ENCODE results near the gene IFI6. TPM values are rescaled to one million over a fixed set of nuclear protein-coding genes. Genes with fewer than 3 reads are reported as not detected.

IFI6 gene
- total and polyA plus RNA-seq, 2 experiments from 2014 or later: 31.9 to 50.2 TPM

GRCh38 chr1:27647328-27647727 lies 24.7 kb downstream of the IFI6 start:
- H3K27ac ChIP-seq: no peak overlapping the region
- H3K79me2 ChIP-seq (ENCODE audit: insufficient read depth): no peaks in the 10 kb centered on the region
- no peak overlapping the region for H2AFZ ChIP-seq
- H3F3A ChIP-seq (ENCODE audit: insufficient read depth): peaks cover 11% of the 10 kb centered on the region
- H3K36me3 ChIP-seq (ENCODE audit: low read depth): no peaks in the 10 kb centered on the region
- no peaks in the 10 kb centered on the region for H3K27me3 ChIP-seq (replicated peaks; ENCODE audit: insufficient read depth)
- no peak overlapping the region for H3K4me2 ChIP-seq (ENCODE audit: unreplicated experiment)
- no peak for TF ChIP-seq EZH2phosphoT487 (IDR thresholded peaks at IDR 0.05; ENCODE audit: insufficient read depth, low read depth)
- no peak for TF ChIP-seq EZH2 (IDR thresholded peaks at IDR 0.05; ENCODE audit: insufficient read depth, poor library complexity, severe bottlenecking)
- 94 to 96% methylated on average over 5 of the region's 5 CpGs for WGBS, 2 experiments (ENCODE audit: low coverage in 1 of 2, low lambda C conversion rate in 2 of 2, missing lambda C conversion rate in 2 of 2)
- no peaks in the 10 kb centered on the region for H3K9me3 ChIP-seq (ENCODE audit: low read depth)
- no peaks in the 10 kb centered on the region for H3K9me2 ChIP-seq (ENCODE audit: insufficient read depth)
- DNase-seq: no peak
- H3K4me3 ChIP-seq: no peak overlapping the region
- no peaks in the 10 kb centered on the region for H4K20me1 ChIP-seq (ENCODE audit: insufficient read depth)
- peaks cover 16% of the 10 kb centered on the region for H3K4me1 ChIP-seq (ENCODE audit: insufficient read depth)
- in situ Hi-C loops (cut with MboI): no loop called here
- no peak overlapping the region for H3K9ac ChIP-seq

DNA sequence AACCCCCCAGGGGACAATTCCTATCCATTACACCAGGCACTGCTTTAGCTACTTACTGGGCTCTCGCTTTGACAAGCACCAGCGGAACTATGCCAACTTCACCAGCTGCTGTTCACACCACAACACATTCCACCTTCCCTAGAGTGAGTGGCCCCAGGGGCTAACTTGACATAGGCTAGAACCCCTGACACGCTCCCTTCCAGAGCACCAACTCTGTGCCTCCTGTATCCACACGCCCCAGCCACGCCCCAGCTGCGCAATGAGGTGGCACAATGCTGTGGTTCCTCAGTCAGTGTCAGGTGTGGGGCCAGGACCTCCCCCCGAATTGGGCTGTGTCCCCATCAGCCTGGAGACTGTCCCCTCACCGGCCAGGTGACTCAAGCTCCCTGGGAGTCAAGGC lies 25.3 kb downstream of the IFI6 start:
- Histone ChIP-seq H3K4me1 (ENCODE audit: insufficient read depth) (peaks cover 14% of the 10 kb centered on the region), H4K20me1 (ENCODE audit: insufficient read depth) (no peaks in the 10 kb centered on the region), H3K27me3 (replicated peaks; ENCODE audit: insufficient read depth) (no peaks in the 10 kb centered on the region), H3K79me2 (ENCODE audit: insufficient read depth) (no peaks in the 10 kb centered on the region), H3K9ac (no peak overlapping the region), H3F3A (ENCODE audit: insufficient read depth) (peaks cover 10% of the 10 kb centered on the region), H2AFZ (no peak overlapping the region), H3K36me3 (ENCODE audit: low read depth) (no peaks in the 10 kb centered on the region), H3K4me2 (ENCODE audit: unreplicated experiment) (no peak overlapping the region), H3K27ac (no peak overlapping the region), H3K9me2 (ENCODE audit: insufficient read depth) (no peaks in the 10 kb centered on the region), H3K4me3 (no peak overlapping the region), H3K9me3 (ENCODE audit: low read depth) (no peaks in the 10 kb centered on the region)
- DNase-seq: no peak
- in situ Hi-C loops (cut with MboI): no loop called here
- 83 to 90% methylated on average over 8 of the region's 8 CpGs for WGBS, 2 experiments (ENCODE audit: low coverage in 1 of 2, low lambda C conversion rate in 2 of 2, missing lambda C conversion rate in 2 of 2)
- TF ChIP-seq EZH2 (IDR thresholded peaks at IDR 0.05; ENCODE audit: insufficient read depth, poor library complexity, severe bottlenecking): no peak
- no peak for TF ChIP-seq EZH2phosphoT487 (IDR thresholded peaks at IDR 0.05; ENCODE audit: insufficient read depth, low read depth)

- no peak overlapping the region for H3K9ac ChIP-seq
- in situ Hi-C loops (cut with MboI): no loop called here
- H4K20me1 ChIP-seq (ENCODE audit: insufficient read depth): no peaks in the 10 kb centered on the region
- no peak overlapping the region for H3K4me2 ChIP-seq (ENCODE audit: unreplicated experiment)
- H3K4me1 ChIP-seq (ENCODE audit: insufficient read depth): peaks cover 2% of the 10 kb centered on the region; the same call in 1 of the 2 replicates
- H3K27me3 ChIP-seq (replicated peaks; ENCODE audit: insufficient read depth): no peaks in the 10 kb centered on the region
- DNase-seq: no peak
- no peaks in the 10 kb centered on the region for H3K9me3 ChIP-seq (ENCODE audit: low read depth)
- no peak overlapping the region for H3K4me3 ChIP-seq
- H3K9me2 ChIP-seq (ENCODE audit: insufficient read depth): no peaks in the 10 kb centered on the region
- no peaks in the 10 kb centered on the region for H3K79me2 ChIP-seq (ENCODE audit: insufficient read depth)
- no peaks in the 10 kb centered on the region for H3K36me3 ChIP-seq (ENCODE audit: low read depth)
- WGBS, 2 experiments (ENCODE audit: low coverage in 1 of 2, low lambda C conversion rate in 2 of 2, missing lambda C conversion rate in 2 of 2): 85 to 89% methylated on average over 4 of the region's 4 CpGs
- H3K27ac ChIP-seq: no peak overlapping the region
- H3F3A ChIP-seq (ENCODE audit: insufficient read depth): peaks cover 3% of the 10 kb centered on the region; the same call in 1 of the 2 replicates
- TF ChIP-seq EZH2 (IDR thresholded peaks at IDR 0.05; ENCODE audit: insufficient read depth, poor library complexity, severe bottlenecking) (no peak), EZH2phosphoT487 (IDR thresholded peaks at IDR 0.05; ENCODE audit: insufficient read depth, low read depth) (no peak)
- no peak overlapping the region for H2AFZ ChIP-seq
Measured at GRCh38 chr1:27645071-27645415, 26.9 kb downstream of the IFI6 start.

- Histone ChIP-seq H3F3A (ENCODE audit: insufficient read depth) (no peaks in the 10 kb centered on the region), H4K20me1 (ENCODE audit: insufficient read depth) (no peaks in the 10 kb centered on the region), H3K9ac (no peak overlapping the region), H2AFZ (no peak overlapping the region), H3K9me2 (ENCODE audit: insufficient read depth) (no peaks in the 10 kb centered on the region), H3K4me1 (ENCODE audit: insufficient read depth) (no peaks in the 10 kb centered on the region), H3K36me3 (ENCODE audit: low read depth) (no peaks in the 10 kb centered on the region), H3K4me3 (no peak overlapping the region), H3K79me2 (ENCODE audit: insufficient read depth) (no peaks in the 10 kb centered on the region), H3K9me3 (ENCODE audit: low read depth) (no peaks in the 10 kb centered on the region), H3K4me2 (ENCODE audit: unreplicated experiment) (no peak overlapping the region), H3K27me3 (replicated peaks; ENCODE audit: insufficient read depth) (no peaks in the 10 kb centered on the region), H3K27ac (no peak overlapping the region)
- 75 to 85% methylated on average over 5 of the region's 5 CpGs for WGBS, 2 experiments (ENCODE audit: low coverage in 1 of 2, low lambda C conversion rate in 2 of 2, missing lambda C conversion rate in 2 of 2)
- in situ Hi-C loops (cut with MboI): no loop called here
- TF ChIP-seq EZH2 (IDR thresholded peaks at IDR 0.05; ENCODE audit: insufficient read depth, poor library complexity, severe bottlenecking): no peak
- TF ChIP-seq EZH2phosphoT487 (IDR thresholded peaks at IDR 0.05; ENCODE audit: insufficient read depth, low read depth): no peak
- DNase-seq: no peak
Measured at GRCh38 chr1:27644369-27645070, 27.5 kb downstream of the IFI6 start.
